Naive thymus-derived CD4-positive, alpha-beta T cell (primary cell): ENCODE data around the gene ULK3. TPM values are rescaled to one million over a fixed set of nuclear protein-coding genes. Genes with fewer than 3 reads are reported as not detected.

Source experiments
- ATAC-seq: fragments of 150-1000 bp; cut with Tn5 transposase; 2 replicates; pipeline ENCODE4 v1.10.0; 2021; ENCODE audit warnings: mild to moderate bottlenecking, moderate library complexity
- CTCF ChIA-PET: fragments of 350-600 bp; sonication (Branson Sonifier 250); formaldehyde crosslinking; loops from one replicate; lab custom pipeline; 2021; ENCODE audit warnings: antibody characterized with exemption; lab: Charles Lee
- POLR2A ChIA-PET: fragments of 350-600 bp; sonication (Branson Sonifier 250); formaldehyde crosslinking; loops from one replicate; lab custom pipeline; 2021; ENCODE audit warnings: antibody characterized with exemption, inconsistent platforms; lab: Charles Lee
- DNase-seq, 9 donors: peaks; one replicate each; pipeline versions ENCODE4 v3.0.0 to v3.0.0-alpha.2; 2020 to 2022; ENCODE audit warnings: mixed read lengths in 1 of 9
- H3K27ac ChIP-seq: one replicate; pipeline ENCODE4 v1.7.0; 2013; ENCODE audit warnings: mild to moderate bottlenecking, low read depth, low read length, moderate library complexity
- H3K27me3 ChIP-seq, 2 donors: one replicate each; pipeline ENCODE4 v1.7.0; 2013; ENCODE audit warnings: low read length in 2 of 2, mild to moderate bottlenecking in 2 of 2, moderate library complexity in 2 of 2; ENCODE audit not compliant: control insufficient read depth in 2 of 2, insufficient read depth in 2 of 2
- H3K36me3 ChIP-seq, 3 experiments: 1 replicate in 2 of 3; 2 replicates in 1 of 3; pipeline ENCODE4 v1.7.0; 2013; ENCODE audit warnings: low read length in 3 of 3, mild to moderate bottlenecking in 3 of 3, moderate library complexity in 1 of 3; ENCODE audit not compliant: insufficient read depth in 3 of 3, control insufficient read depth in 2 of 3
- H3K4me1 ChIP-seq, 2 donors: one replicate each; pipeline ENCODE4 v1.7.0; 2013; ENCODE audit warnings: low read length in 2 of 2, mild to moderate bottlenecking in 2 of 2, moderate library complexity in 1 of 2; ENCODE audit not compliant: control insufficient read depth in 2 of 2, insufficient read depth in 2 of 2
- H3K4me3 ChIP-seq: 2 replicates; pipeline ENCODE4 v1.7.0; 2013; ENCODE audit warnings: mild to moderate bottlenecking, low read length
- H3K9me3 ChIP-seq, 3 experiments: 1 replicate in 2 of 3; 2 replicates in 1 of 3; pipeline ENCODE4 v1.7.0; 2013; ENCODE audit warnings: low read length in 3 of 3; ENCODE audit not compliant: control insufficient read depth in 2 of 3
- H3K27ac Mint-ChIP-seq, 9 donors: one replicate each; pipeline ENCODE4 v1.8.0; 2020 to 2022; ENCODE audit warnings: mixed read lengths in 9 of 9, mild to moderate bottlenecking in 8 of 9, moderate library complexity in 5 of 9, inconsistent platforms in 2 of 9
- H3K27me3 Mint-ChIP-seq, 5 donors: one replicate each; pipeline ENCODE4 v1.8.0; 2021 to 2022; ENCODE audit warnings: mixed read lengths in 5 of 5, mild to moderate bottlenecking in 1 of 5
- H3K36me3 Mint-ChIP-seq, 5 donors: one replicate each; pipeline ENCODE4 v1.8.0; 2020 to 2022; ENCODE audit warnings: mixed read lengths in 5 of 5, mild to moderate bottlenecking in 3 of 5, inconsistent platforms in 1 of 5
- H3K4me1 Mint-ChIP-seq, 7 donors: one replicate each; pipeline ENCODE4 v1.8.0; 2020 to 2022; ENCODE audit warnings: mixed read lengths in 7 of 7, mild to moderate bottlenecking in 3 of 7, inconsistent platforms in 1 of 7
- H3K4me3 Mint-ChIP-seq, 10 donors: one replicate each; pipeline ENCODE4 v1.8.0; 2020 to 2022; ENCODE audit warnings: mild to moderate bottlenecking in 10 of 10, mixed read lengths in 10 of 10, moderate library complexity in 6 of 10, inconsistent platforms in 2 of 10
- H3K9me3 Mint-ChIP-seq, 11 donors: one replicate each; pipeline ENCODE4 v1.8.0; 2020 to 2022; ENCODE audit warnings: mixed read lengths in 11 of 11, mild to moderate bottlenecking in 4 of 11, inconsistent platforms in 1 of 11, moderate library complexity in 1 of 11
- intact Hi-C, 2 donors: fragments of 100-400 bp; cut with micrococcal nuclease; formaldehyde crosslinking; loops; one replicate each; pipeline ENCODE4 v1.15.1; 2023
- polyA plus RNA-seq, 2 donors: library from polyadenylated mRNA; unstranded; fragments of 300-500 nt; fragmentation: Illumina TruSeq; gene quantifications; one replicate each; pipeline ENCODE4 v1.2.3, GENCODE V29; 2021
- total RNA-seq, 6 experiments: library from RNA in 5 of 6; stranded (reverse) in 5 of 6; gene quantifications; 1 replicate in 5 of 6; 2 replicates in 1 of 6; pipeline ENCODE4 v1.2.3 and lab custom pipeline; 2021 to 2026

ULK3 gene
- total and polyA plus RNA-seq, 7 experiments from 2014 or later = 15.4 to 106 (median 54.8) TPM

- H3K4me3 Mint-ChIP-seq = peak overlapping the region in 2 of 10 donors; percentile 9 to 19
- peaks cover 0 to 2% (median 0%) of the 10 kb centered on the region in 11 donors for H3K9me3 Mint-ChIP-seq
- ChIA-PET CTCF (interaction anchor here (1.0 to 26.1 kb wide), 5 partner anchors 8 to 93 kb away, joined by 3 to 1110 read pairs (median 4); partner anchors contain the start of gene CSK), POLR2A (interaction anchor here (0.6 to 28.9 kb wide), 2 partner anchors 13 to 29 kb away, joined by 3 to 1077 read pairs; partner anchors contain the start of gene CSK)
- peaks cover 0 to 9% (median 3%) of the 10 kb centered on the region in 5 donors for H3K36me3 Mint-ChIP-seq
- no peak overlapping the region for H3K4me3 ChIP-seq
- peaks cover 19 to 41% (median 36%) of the 10 kb centered on the region in 7 donors for H3K4me1 Mint-ChIP-seq
- no peaks in the 10 kb centered on the region for H3K9me3 ChIP-seq
- H3K27me3 ChIP-seq = no peaks in the 10 kb centered on the region
- peaks cover 0 to 4% (median 0%) of the 10 kb centered on the region in 3 experiments for H3K36me3 ChIP-seq
- no peaks in the 10 kb centered on the region for H3K27me3 Mint-ChIP-seq
- intact Hi-C loops = no loop called here
- peak overlapping the region; percentile 37 for H3K27ac ChIP-seq
- peaks cover 0 to 21% of the 10 kb centered on the region in 2 donors for H3K4me1 ChIP-seq
- DNase-seq = no peak
- peak overlapping the region in 8 of 9 donors; percentile 83 to 92 (median 89) for H3K27ac Mint-ChIP-seq
- ATAC-seq = no peak
Observed at GRCh38 chr15:74808840-74809229, 34.1 kb downstream of the ULK3 start.

GRCh38 chr15:74808078-74808839 is 34.7 kb downstream of the ULK3 start:
- Histone ChIP-seq H3K36me3 (peaks cover 0 to 10% (median 0%) of the 10 kb centered on the region in 3 experiments), H3K9me3 (no peaks in the 10 kb centered on the region), H3K4me1 (peaks cover 0 to 21% of the 10 kb centered on the region in 2 donors), H3K27me3 (no peaks in the 10 kb centered on the region), H3K27ac (peak overlapping the region; percentile 37), H3K4me3 (no peak overlapping the region)
- DNase-seq (no peak), ATAC-seq (no peak)
- POLR2A ChIA-PET = interaction anchor here (0.6 to 28.9 kb wide), 3 partner anchors 13 to 29 kb away, joined by 3 to 1077 read pairs (median 5); partner anchors contain the start of gene CSK
- H3K4me1 Mint-ChIP-seq = peaks cover 19 to 40% (median 36%) of the 10 kb centered on the region in 7 donors
- H3K27me3 Mint-ChIP-seq = no peaks in the 10 kb centered on the region
- H3K9me3 Mint-ChIP-seq = peaks cover 0 to 2% (median 0%) of the 10 kb centered on the region in 11 donors
- peak overlapping the region; percentile 30 to 94 (median 85) for H3K27ac Mint-ChIP-seq
- peak overlapping the region in 2 of 10 donors; percentile 13 to 29 for H3K4me3 Mint-ChIP-seq
- intact Hi-C loops = no loop called here
- CTCF ChIA-PET = interaction anchor here (0.9 to 26.1 kb wide), 5 partner anchors 9 to 94 kb away, joined by 3 to 1110 read pairs (median 4); partner anchors contain the start of gene CSK
- H3K36me3 Mint-ChIP-seq = peaks cover 0 to 10% (median 4%) of the 10 kb centered on the region in 5 donors

GRCh38 chr15:74807282-74807681 is 35.7 kb downstream of the ULK3 start:
- ChIA-PET CTCF (interaction anchor here (0.9 to 26.1 kb wide), 5 partner anchors 13 to 141 kb away, joined by 3 to 1110 read pairs (median 5); partner anchors contain the start of gene CSK), POLR2A (interaction anchor here (1.0 to 28.9 kb wide), 3 partner anchors 14 to 35 kb away, joined by 3 to 1077 read pairs (median 5); partner anchors contain the start of genes CSK and ULK3)
- no peak for DNase-seq
- H3K27ac Mint-ChIP-seq = peak overlapping the region in 8 of 9 donors; percentile 83 to 94 (median 90)
- H3K9me3 ChIP-seq = no peaks in the 10 kb centered on the region
- H3K27me3 ChIP-seq = no peaks in the 10 kb centered on the region
- H3K9me3 Mint-ChIP-seq = peaks cover 0 to 2% (median 0%) of the 10 kb centered on the region in 11 donors
- no peaks in the 10 kb centered on the region for H3K27me3 Mint-ChIP-seq
- intact Hi-C loops = no loop called here
- no peak for ATAC-seq
- peaks cover 0 to 21% of the 10 kb centered on the region in 2 donors for H3K4me1 ChIP-seq
- peaks cover 19 to 40% (median 36%) of the 10 kb centered on the region in 7 donors for H3K4me1 Mint-ChIP-seq
- peaks cover 0 to 10% (median 4%) of the 10 kb centered on the region in 5 donors for H3K36me3 Mint-ChIP-seq
- peak overlapping the region; percentile 55 for H3K27ac ChIP-seq
- peaks cover 0 to 20% (median 0%) of the 10 kb centered on the region in 3 experiments for H3K36me3 ChIP-seq
- H3K4me3 Mint-ChIP-seq = no peak overlapping the region
- H3K4me3 ChIP-seq = no peak overlapping the region

- POLR2A ChIA-PET = interaction anchor here (0.6 to 28.9 kb wide), 5 partner anchors 12 to 566 kb away, joined by 3 to 1077 read pairs (median 3); partner anchors contain the start of gene CSK
- CTCF ChIA-PET = interaction anchor here (1.0 to 26.1 kb wide), 5 partner anchors 29 to 174 kb away, joined by 3 to 1110 read pairs (median 3); partner anchors contain the start of gene CSK
- ATAC-seq = no peak
- peaks cover 4 to 28% of the 10 kb centered on the region in 2 donors for H3K4me1 ChIP-seq
- H3K27me3 ChIP-seq = no peaks in the 10 kb centered on the region
- H3K27me3 Mint-ChIP-seq = no peaks in the 10 kb centered on the region
- no peak overlapping the region for H3K4me3 ChIP-seq
- H3K36me3 ChIP-seq = peaks cover 14 to 42% (median 15%) of the 10 kb centered on the region in 3 experiments
- no peaks in the 10 kb centered on the region for H3K9me3 ChIP-seq
- H3K27ac Mint-ChIP-seq = peak overlapping the region; percentile 11 to 93 (median 47)
- peaks cover 0 to 2% (median 0%) of the 10 kb centered on the region in 11 donors for H3K9me3 Mint-ChIP-seq
- H3K4me3 Mint-ChIP-seq = peak overlapping the region in 1 of 10 donors; percentile 21
- H3K36me3 Mint-ChIP-seq = peaks cover 0 to 19% (median 10%) of the 10 kb centered on the region in 5 donors
- intact Hi-C loops = no loop called here
- H3K4me1 Mint-ChIP-seq = peaks cover 23 to 46% (median 39%) of the 10 kb centered on the region in 7 donors
- no peak for DNase-seq
- H3K27ac ChIP-seq = no peak overlapping the region
Observed at GRCh38 chr15:74804935-74805334, 38.0 kb downstream of the ULK3 start.

GRCh38 chr15:74802862-74803447 is 40.0 kb downstream of the ULK3 start:
- Histone ChIP-seq H3K27me3 (no peaks in the 10 kb centered on the region), H3K9me3 (no peaks in the 10 kb centered on the region), H3K4me3 (no peak overlapping the region), H3K36me3 (peaks cover 23 to 62% (median 27%) of the 10 kb centered on the region in 3 experiments), H3K27ac (no peak overlapping the region), H3K4me1 (peaks cover 24 to 38% of the 10 kb centered on the region in 2 donors)
- intact Hi-C loops = no loop called here
- ChIA-PET CTCF (interaction anchor here (26.1 kb wide), 1 partner anchor 27 kb away, joined by 1110 read pairs; the partner anchor contains the start of gene CSK), POLR2A (interaction anchor here (28.9 kb wide), 1 partner anchor 23 kb away, joined by 1077 read pairs; the partner anchor contains the start of gene CSK)
- ATAC-seq (no peak), DNase-seq (no peak)
- H3K4me3 Mint-ChIP-seq = no peak overlapping the region
- no peaks in the 10 kb centered on the region for H3K27me3 Mint-ChIP-seq
- peaks cover 0 to 1% (median 0%) of the 10 kb centered on the region in 11 donors for H3K9me3 Mint-ChIP-seq
- peaks cover 0 to 24% (median 10%) of the 10 kb centered on the region in 5 donors for H3K36me3 Mint-ChIP-seq
- H3K27ac Mint-ChIP-seq = peak overlapping the region in 3 of 9 donors; percentile 2 to 62 (median 19)
- H3K4me1 Mint-ChIP-seq = peaks cover 28 to 48% (median 40%) of the 10 kb centered on the region in 7 donors
